HG03039 (cell line): Measurements from ENCODE around the gene ASPSCR1.

Experiments
- ATAC-seq: cut with Tn5 transposase; IDR thresholded peaks from one replicate; pipeline ENCODE4 v1.9.1; 2021; ENCODE audit warnings: mild to moderate bottlenecking, moderate library complexity; ENCODE audit not compliant: unreplicated experiment

The ASPSCR1 gene

DNA sequence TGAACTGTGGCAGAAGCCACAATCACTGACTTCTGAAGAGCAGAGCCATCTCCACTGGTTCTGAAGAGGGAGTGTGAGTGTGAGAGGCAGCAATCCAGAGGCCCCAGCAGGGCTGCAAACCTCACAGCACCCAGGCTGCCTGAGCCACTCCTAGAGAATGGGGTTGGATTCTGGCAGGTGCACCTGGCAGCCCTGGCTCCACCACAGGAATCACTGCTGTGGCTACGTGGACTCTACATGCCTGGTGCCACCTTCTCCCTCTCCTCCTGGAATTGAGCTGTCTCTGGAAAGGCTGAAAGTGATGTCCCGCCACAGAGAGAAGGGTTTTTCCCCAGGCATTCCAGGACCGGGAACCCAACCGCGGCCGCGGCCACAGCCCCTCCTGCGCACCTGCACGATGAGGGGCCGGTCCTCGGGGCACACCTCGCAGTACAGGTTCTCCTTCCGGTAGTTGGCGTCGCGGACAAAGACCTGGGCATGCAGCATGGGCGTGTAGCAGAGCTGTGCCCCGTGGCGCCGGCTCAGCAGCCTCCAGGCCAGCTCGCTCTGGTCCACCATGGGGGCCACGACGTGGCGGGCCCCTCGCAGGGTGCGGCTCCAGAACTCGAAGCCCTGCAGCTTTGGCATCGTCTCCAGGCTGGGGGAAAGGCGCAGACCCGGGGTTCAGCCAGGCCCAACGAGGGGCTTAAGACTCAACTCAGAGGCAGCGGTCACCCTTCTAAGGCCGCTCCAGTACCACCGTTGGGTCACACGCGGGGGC lies 87.2 kb downstream of the ASPSCR1 start:
- no peak for ATAC-seq

DNA sequence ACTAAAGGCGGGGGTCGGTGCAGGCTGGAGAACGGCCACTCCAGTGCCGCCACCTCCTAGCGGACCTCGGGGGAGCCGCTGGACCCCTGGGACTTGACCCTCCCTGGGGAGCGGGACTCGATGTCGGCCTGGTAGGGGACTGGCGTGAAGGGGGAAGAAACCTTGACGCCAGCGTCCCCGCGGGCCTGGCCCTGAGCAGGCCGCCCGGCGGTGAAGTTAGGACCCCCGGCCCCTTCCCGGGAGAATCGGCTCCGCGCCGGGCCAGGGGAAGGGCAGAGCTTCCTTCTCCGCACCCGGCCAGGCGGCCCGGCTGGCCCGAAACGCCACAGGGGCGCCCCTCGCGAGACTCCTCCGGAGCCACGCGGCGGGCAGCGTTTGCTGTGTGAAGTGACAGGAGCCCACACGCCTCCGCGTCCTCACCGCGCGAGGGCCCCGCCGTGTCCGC lies 87.8 kb downstream of the ASPSCR1 start:
- no peak for ATAC-seq

DNA sequence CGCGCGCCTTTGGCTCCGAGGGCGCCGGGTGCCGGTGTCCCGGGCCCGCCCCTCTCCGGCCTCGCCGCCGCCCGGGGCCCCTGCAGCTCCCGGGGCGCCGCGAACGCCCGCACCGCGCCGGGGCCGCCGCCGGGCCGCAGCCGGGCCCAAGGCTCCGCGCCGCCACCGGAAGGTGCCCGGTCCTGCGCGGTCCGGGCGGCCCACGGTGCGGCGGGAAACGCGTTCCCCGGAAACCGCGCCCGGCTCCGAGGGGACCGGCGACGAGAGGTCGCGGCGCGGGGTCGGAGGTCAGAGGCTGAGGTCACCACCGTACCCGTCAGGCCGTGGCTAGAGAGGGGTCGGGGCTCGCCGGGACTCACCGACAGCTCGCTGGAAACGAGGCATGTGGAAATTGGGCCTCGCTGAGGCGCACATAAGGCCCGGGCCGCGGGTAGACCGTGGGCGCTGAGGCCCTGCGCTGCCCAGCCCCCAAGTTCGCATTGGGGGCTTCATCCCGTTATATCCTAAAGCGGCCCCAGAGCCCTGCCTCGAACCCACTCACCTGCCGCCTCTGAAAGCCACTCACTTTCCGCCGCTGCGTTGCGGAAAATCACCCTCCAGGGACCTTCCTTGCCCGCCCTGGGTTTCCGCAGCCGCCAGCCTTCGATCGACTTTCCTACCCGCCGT lies 88.3 kb downstream of the ASPSCR1 start, which contains the start of gene DUS1L:
DUS1L (minus strand) TSS at position 167 of the 666 bp plus-strand sequence. CDS start 745 bp downstream, outside the sequence.
- no peak for ATAC-seq
